Nephron (organoid): Measurements from ENCODE around the gene RDX.
A peak's percentile ranks its signal among the peaks of the same experiment; 100 is the strongest.

Experiments
- H3K27ac Mint-ChIP-seq, 3 experiments: 2 replicates each; pipeline ENCODE4 v1.8.0; 2020; ENCODE audit warnings: mixed read lengths in 3 of 3, mild to moderate bottlenecking in 2 of 3, moderate library complexity in 1 of 3
- H3K27me3 Mint-ChIP-seq: 2 replicates; pipeline ENCODE4 v1.8.0; 2021; ENCODE audit warnings: low read depth, mild to moderate bottlenecking, moderate library complexity, mixed read lengths
- H3K36me3 Mint-ChIP-seq: 2 replicates; pipeline ENCODE4 v1.8.0; 2020; ENCODE audit warnings: low read depth, mixed read lengths
- H3K4me1 Mint-ChIP-seq: 2 replicates; pipeline ENCODE4 v1.8.0; 2020; ENCODE audit warnings: mixed read lengths
- H3K4me3 Mint-ChIP-seq, 3 experiments: 2 replicates each; pipeline ENCODE4 v1.8.0; 2020; ENCODE audit warnings: mild to moderate bottlenecking in 3 of 3, mixed read lengths in 3 of 3, moderate library complexity in 2 of 3
- H3K9me3 Mint-ChIP-seq: 2 replicates; pipeline ENCODE4 v1.8.0; 2020; ENCODE audit warnings: mixed read lengths
- CTCF ChIP-seq, 3 experiments: fragments of 200-600 bp; sonication (generic); IDR thresholded peaks; one replicate each; pipeline ENCODE4 v1.5.0; 2021; ENCODE audit warnings: antibody characterized with exemption in 3 of 3; ENCODE audit not compliant: unreplicated experiment in 3 of 3

Gene RDX

DNA sequence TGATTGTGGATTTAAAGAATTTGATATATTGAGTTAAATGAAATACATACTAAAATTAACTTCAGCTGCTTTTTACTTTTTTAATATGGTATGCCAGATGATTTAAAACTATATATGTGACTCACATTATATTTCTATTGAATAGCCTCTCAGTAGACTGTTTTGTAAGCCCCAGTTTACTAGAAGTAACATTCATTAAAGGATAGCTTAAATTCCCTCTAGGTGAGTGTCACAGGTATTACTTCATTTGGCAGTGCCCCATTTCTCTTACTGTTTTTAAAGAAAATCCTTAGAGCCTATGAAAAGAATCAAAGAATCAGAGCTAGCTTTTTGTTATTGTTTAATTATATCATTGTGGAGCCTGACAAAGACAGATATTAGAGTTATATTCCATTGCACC lies 154.6 kb downstream of the RDX start:
- no peaks in the 10 kb centered on the region for H3K27me3 Mint-ChIP-seq

GRCh38 chr11:110134110-110134509 lies 162.3 kb downstream of the RDX start:
- H3K4me3 Mint-ChIP-seq, result peak overlapping the region in 1 of 3 experiments; percentile 0
- H3K36me3 Mint-ChIP-seq, result peaks cover 9% of the 10 kb centered on the region
- H3K27ac Mint-ChIP-seq, result peak overlapping the region in 1 of 3 experiments; percentile 0
- no peak for TF ChIP-seq CTCF (IDR thresholded peaks at IDR 0.05; ENCODE audit: unreplicated experiment in 3 of 3)
- no peaks in the 10 kb centered on the region for H3K9me3 Mint-ChIP-seq
- peaks cover 36% of the 10 kb centered on the region for H3K4me1 Mint-ChIP-seq
- no peaks in the 10 kb centered on the region for H3K27me3 Mint-ChIP-seq

More for the DNA sequence above, 154.6 kb downstream of the RDX start:
- no peak overlapping the region for H3K27ac Mint-ChIP-seq
- H3K9me3 Mint-ChIP-seq, result peaks cover 2% of the 10 kb centered on the region
- TF ChIP-seq CTCF (IDR thresholded peaks at IDR 0.05; ENCODE audit: unreplicated experiment in 3 of 3), result no peak
- no peaks in the 10 kb centered on the region for H3K4me1 Mint-ChIP-seq
- peaks cover 45% of the 10 kb centered on the region for H3K36me3 Mint-ChIP-seq
- H3K4me3 Mint-ChIP-seq, result no peak overlapping the region

GRCh38 chr11:110133160-110133559 lies 163.3 kb downstream of the RDX start:
- Mint-ChIP-seq H3K27ac (no peak overlapping the region), H3K4me1 (peaks cover 41% of the 10 kb centered on the region), H3K9me3 (no peaks in the 10 kb centered on the region), H3K36me3 (peaks cover 9% of the 10 kb centered on the region), H3K4me3 (peak overlapping the region in 1 of 3 experiments; percentile 61), H3K27me3 (no peaks in the 10 kb centered on the region)
- no peak for TF ChIP-seq CTCF (IDR thresholded peaks at IDR 0.05; ENCODE audit: unreplicated experiment in 3 of 3)

- peaks cover 3% of the 10 kb centered on the region for H3K27me3 Mint-ChIP-seq
- peaks cover 51% of the 10 kb centered on the region for H3K4me1 Mint-ChIP-seq
- no peaks in the 10 kb centered on the region for H3K9me3 Mint-ChIP-seq
- no peak for TF ChIP-seq CTCF (IDR thresholded peaks at IDR 0.05; ENCODE audit: unreplicated experiment in 3 of 3)
- H3K36me3 Mint-ChIP-seq, result no peaks in the 10 kb centered on the region
- H3K4me3 Mint-ChIP-seq, result peak overlapping the region in 2 of 3 experiments; percentile 35 to 71
- H3K27ac Mint-ChIP-seq, result no peak overlapping the region
These were observed 164.9 kb downstream of the RDX start for GRCh38 chr11:110131386-110132123.

GRCh38 chr11:110130642-110131238 lies 165.7 kb downstream of the RDX start:
- TF ChIP-seq CTCF (IDR thresholded peaks at IDR 0.05; ENCODE audit: unreplicated experiment in 3 of 3), result no peak
- Mint-ChIP-seq H3K36me3 (no peaks in the 10 kb centered on the region), H3K4me1 (peaks cover 46% of the 10 kb centered on the region), H3K27me3 (peaks cover 3% of the 10 kb centered on the region), H3K27ac (peak overlapping the region; percentile 22 to 86 (median 68)), H3K9me3 (no peaks in the 10 kb centered on the region), H3K4me3 (peak overlapping the region in 2 of 3 experiments; percentile 0 to 44)
